Measurements from ENCODE around the gene PAM. TPM values are rescaled to one million over a fixed set of nuclear protein-coding genes. Genes with fewer than 3 reads are reported as not detected.
A peak's percentile ranks its signal among the peaks of the same experiment; 100 is the strongest.
"Not testable (repeated sequence)": the region's sequence is repeated elsewhere in the genome, so short reads cannot be mapped to it uniquely, and the experiment has no call there.

PAM gene
- polyA plus RNA-seq, 1 donor from 2014 or later, result 363 TPM

GRCh38 chr5:102751903-102752376, 3.2 kb upstream of the PAM start:
- H3K4me3 ChIP-seq (ENCODE audit: low read length); H3K27me3 ChIP-seq (ENCODE audit: insufficient read depth, low read depth, low read length); H3K9me3 ChIP-seq (ENCODE audit: low read length); H3K9me2 ChIP-seq (ENCODE audit: insufficient read depth, low read length); H2AFZ ChIP-seq (ENCODE audit: low read depth, low read length); H3K36me3 ChIP-seq (ENCODE audit: insufficient read depth, low read length); H3K27ac ChIP-seq (ENCODE audit: low read length); H3K9ac ChIP-seq (ENCODE audit: low read length); H3F3A ChIP-seq (ENCODE audit: insufficient read depth, low read length, poor library complexity, severe bottlenecking); H3K4me2 ChIP-seq (ENCODE audit: low read length); H4K20me1 ChIP-seq (ENCODE audit: insufficient read depth): not testable (repeated sequence)
- peaks cover 16% of the 10 kb centered on the region for H3K79me2 ChIP-seq (replicated peaks; ENCODE audit: insufficient read depth, low read length)

- Histone ChIP-seq H3K27me3 (ENCODE audit: insufficient read depth, low read depth, low read length) (peaks cover 3% of the 10 kb centered on the region), H2AFZ (ENCODE audit: low read depth, low read length) (peak overlapping the region; percentile 14), H3K4me2 (ENCODE audit: low read length) (peak overlapping the region; percentile 81), H3K79me2 (replicated peaks; ENCODE audit: insufficient read depth, low read length) (peaks cover 27% of the 10 kb centered on the region), H3K4me3 (ENCODE audit: low read length) (peak overlapping the region; percentile 80), H4K20me1 (ENCODE audit: insufficient read depth) (no peaks in the 10 kb centered on the region), H3K9me2 (ENCODE audit: insufficient read depth, low read length) (no peaks in the 10 kb centered on the region), H3K27ac (ENCODE audit: low read length) (peak overlapping the region; percentile 16), H3K9me3 (ENCODE audit: low read length) (no peaks in the 10 kb centered on the region), H3F3A (ENCODE audit: insufficient read depth, low read length, poor library complexity, severe bottlenecking) (no peaks in the 10 kb centered on the region), H3K9ac (ENCODE audit: low read length) (peak overlapping the region; percentile 79), H3K36me3 (ENCODE audit: insufficient read depth, low read length) (no peaks in the 10 kb centered on the region)
- no peak for TF ChIP-seq MXI1 (conservative IDR thresholded peaks at IDR 0.05; ENCODE audit: poor library complexity, severe bottlenecking)
- no peak for TF ChIP-seq TAF1 (IDR thresholded peaks at IDR 0.05; ENCODE audit: low read depth)
Observed at GRCh38 chr5:102753889-102754766, 977 bp upstream of the PAM start.

- Histone ChIP-seq H2AFZ (ENCODE audit: low read depth, low read length) (peak overlapping the region; percentile 24), H3K27ac (ENCODE audit: low read length) (peak overlapping the region; percentile 31), H3K79me2 (replicated peaks; ENCODE audit: insufficient read depth, low read length) (peaks cover 39% of the 10 kb centered on the region)
Observed at GRCh38 chr5:102755686-102756371, 724 bp downstream of the PAM start.

More at GRCh38 chr5:102755686-102756371, 724 bp downstream of the PAM start:
- TF ChIP-seq REST (IDR thresholded peaks at IDR 0.05; ENCODE audit: borderline replicate concordance), result no peak
- no peak for TF ChIP-seq EZH2 (IDR thresholded peaks at IDR 0.05; ENCODE audit: borderline replicate concordance, insufficient read depth, low read length, poor library complexity, severe bottlenecking)
- TF ChIP-seq CTCF (IDR thresholded peaks at IDR 0.05; ENCODE audit: poor library complexity, severe bottlenecking), result no peak
- TF ChIP-seq RAD21 (conservative IDR thresholded peaks at IDR 0.05), result no peak
- no peak for TF ChIP-seq EP300 (conservative IDR thresholded peaks at IDR 0.05; ENCODE audit: poor library complexity, severe bottlenecking)
- TF ChIP-seq MXI1 (conservative IDR thresholded peaks at IDR 0.05; ENCODE audit: poor library complexity, severe bottlenecking), result no peak
- TF ChIP-seq POLR2AphosphoS5 (IDR thresholded peaks at IDR 0.05), result peak; percentile 50
- TF ChIP-seq SMC3 (conservative IDR thresholded peaks at IDR 0.05; ENCODE audit: poor library complexity), result no peak
- TF ChIP-seq TAF1 (IDR thresholded peaks at IDR 0.05; ENCODE audit: low read depth), result peak; percentile 43
- Histone ChIP-seq H3K9ac (ENCODE audit: low read length) (peak overlapping the region; percentile 79), H4K20me1 (ENCODE audit: insufficient read depth) (no peaks in the 10 kb centered on the region), H3F3A (ENCODE audit: insufficient read depth, low read length, poor library complexity, severe bottlenecking) (no peaks in the 10 kb centered on the region), H3K27me3 (ENCODE audit: insufficient read depth, low read depth, low read length) (peaks cover 3% of the 10 kb centered on the region), H3K9me2 (ENCODE audit: insufficient read depth, low read length) (no peaks in the 10 kb centered on the region), H3K4me2 (ENCODE audit: low read length) (peak overlapping the region; percentile 41), H3K4me3 (ENCODE audit: low read length) (peak overlapping the region; percentile 80), H3K9me3 (ENCODE audit: low read length) (no peaks in the 10 kb centered on the region), H3K36me3 (ENCODE audit: insufficient read depth, low read length) (no peaks in the 10 kb centered on the region)

Measured in neural cell (in vitro differentiated cells).